Neural progenitor cell (in vitro differentiated cells): Measurements from ENCODE around the gene SLC6A4.

Source experiments
- CTCF ChIP-seq: fragments of 200-600 bp; sonication (generic); IDR thresholded peaks from 2 replicates; pipeline ENCODE4 v1.5.1; 2017; ENCODE audit warnings: antibody characterized with exemption, mild to moderate bottlenecking
- EZH2 ChIP-seq: fragments of 200-600 bp; sonication (generic); IDR thresholded peaks from 2 replicates; pipeline ENCODE4 v1.6.1; 2017; ENCODE audit warnings: antibody characterized with exemption, mild to moderate bottlenecking, moderate library complexity

GRCh38 chr17:30210366-30210765 is 25.1 kb downstream of the SLC6A4 start:
- TF ChIP-seq CTCF (no peak), EZH2 (no peak)
